EL (cell line): ENCODE data around the gene PAPOLB.
"Not testable (repeated sequence)": the region's sequence is repeated elsewhere in the genome, so short reads cannot be mapped to it uniquely, and the experiment has no call there.

ENCODE experiments used
- DNase-seq: peaks from one replicate; pipeline ENCODE4 v3.0.0-alpha.2; 2016

Gene PAPOLB

GRCh38 chr7:4861673-4862072 lies at the start of gene PAPOLB:
Gene PAPOLB, minus strand, starts transcription at chr7:4862030. Its CDS starts 220 bp downstream, at chr7:4861810.
- no peak for DNase-seq

GRCh38 chr7:4911111-4911828 lies 49.4 kb upstream of the PAPOLB start:
- no peak for DNase-seq

GRCh38 chr7:4906682-4907081 lies 44.9 kb upstream of the PAPOLB start:
- no peak for DNase-seq

- no peak for DNase-seq
These were observed 43.3 kb upstream of the PAPOLB start for GRCh38 chr7:4905171-4905570.

- no peak for DNase-seq
These were observed 42.5 kb upstream of the PAPOLB start for GRCh38 chr7:4904346-4904745.

- DNase-seq = no peak
These were observed 33.9 kb upstream of the PAPOLB start for GRCh38 chr7:4895766-4896165.

- DNase-seq = no peak
These were observed 32.7 kb upstream of the PAPOLB start for GRCh38 chr7:4894482-4894881.

- no peak for DNase-seq
These were observed 32.2 kb upstream of the PAPOLB start for GRCh38 chr7:4893929-4894475.

- DNase-seq = not testable (repeated sequence)
These were observed 31.4 kb upstream of the PAPOLB start for GRCh38 chr7:4893188-4893587.

- DNase-seq = not testable (repeated sequence)
These were observed 29.7 kb upstream of the PAPOLB start for GRCh38 chr7:4891522-4891921.

GRCh38 chr7:4889682-4890081 lies 27.9 kb upstream of the PAPOLB start:
- no peak for DNase-seq

- no peak for DNase-seq
These were observed 26.3 kb upstream of the PAPOLB start for GRCh38 chr7:4888161-4888560.

- DNase-seq = no peak
These were observed 24.8 kb upstream of the PAPOLB start for GRCh38 chr7:4886671-4887070.

GRCh38 chr7:4885317-4885807 lies 23.5 kb upstream of the PAPOLB start:
- no peak for DNase-seq

GRCh38 chr7:4884164-4884563 lies 22.3 kb upstream of the PAPOLB start:
- no peak for DNase-seq

GRCh38 chr7:4883372-4884144 lies 21.7 kb upstream of the PAPOLB start, which contains the start of gene RADIL:
Gene RADIL, minus strand, starts transcription at chr7:4883716. Its CDS starts 5,577 bp downstream, at chr7:4878139.
- DNase-seq = peak; percentile 85

GRCh38 chr7:4883033-4883371 lies 21.2 kb upstream of the PAPOLB start:
- no peak for DNase-seq

GRCh38 chr7:4882169-4883032 lies 20.6 kb upstream of the PAPOLB start:
- peak; percentile 67 for DNase-seq

- DNase-seq = no peak
These were observed 18.4 kb upstream of the PAPOLB start for GRCh38 chr7:4880218-4880617.

- no peak for DNase-seq
These were observed 17.7 kb upstream of the PAPOLB start for GRCh38 chr7:4879396-4880081.

- DNase-seq = no peak
These were observed 16.8 kb upstream of the PAPOLB start for GRCh38 chr7:4878336-4879335.
